ENCODE data around the gene DYRK4.

The DYRK4 gene

GRCh38 chr12:4552191-4552590 lies 9.8 kb upstream of the DYRK4 start:
- no peak overlapping the region for H3K4me2 ChIP-seq (ENCODE audit: low read length)
- no peak overlapping the region for H3K4me3 ChIP-seq (ENCODE audit: low read length)
- H3F3A ChIP-seq (ENCODE audit: control insufficient read depth, insufficient read depth) = 0 out of 2 replicates have a peak, but pooled peaks cover 3% of the 10 kb centered on the region
- no peak for TF ChIP-seq CTCF (IDR thresholded peaks at IDR 0.05; ENCODE audit: low read depth, low read length, poor library complexity, severe bottlenecking)
- no peak for TF ChIP-seq EZH2phosphoT487 (IDR thresholded peaks at IDR 0.05; ENCODE audit: borderline replicate concordance, low read length)
- H3K9me3 ChIP-seq (ENCODE audit: control insufficient read depth, insufficient read depth, low read length) = no peaks in the 10 kb centered on the region
- H3K27me3 ChIP-seq (ENCODE audit: control insufficient read depth, low read length) = no peaks in the 10 kb centered on the region
- H4K20me1 ChIP-seq (ENCODE audit: control insufficient read depth, insufficient read depth, low read depth, low read length) = peaks cover 3% of the 10 kb centered on the region; the same call in 1 of the 2 replicates
- H3K4me1 ChIP-seq (ENCODE audit: control insufficient read depth, low read length) = no peaks in the 10 kb centered on the region
- H3K79me2 ChIP-seq (ENCODE audit: control insufficient read depth, low read length) = peaks cover 5% of the 10 kb centered on the region
- no peaks in the 10 kb centered on the region for H3K9me2 ChIP-seq (replicated peaks; ENCODE audit: control insufficient read depth, low read length)
- no peak overlapping the region for H3K27ac ChIP-seq (ENCODE audit: low read depth, low read length)
- peaks cover 87% of the 10 kb centered on the region for H3K36me3 ChIP-seq (ENCODE audit: control insufficient read depth, low read length)

- Histone ChIP-seq H3K79me2 (ENCODE audit: control insufficient read depth, low read length) (peaks cover 5% of the 10 kb centered on the region), H3K4me2 (ENCODE audit: low read length) (no peak overlapping the region), H3K27ac (ENCODE audit: low read depth, low read length) (no peak overlapping the region), H3K36me3 (ENCODE audit: control insufficient read depth, low read length) (peaks cover 83% of the 10 kb centered on the region), H3F3A (ENCODE audit: control insufficient read depth, insufficient read depth) (peaks cover 12% of the 10 kb centered on the region; the same call in 1 of the 2 replicates), H3K9me3 (ENCODE audit: control insufficient read depth, insufficient read depth, low read length) (no peaks in the 10 kb centered on the region), H4K20me1 (ENCODE audit: control insufficient read depth, insufficient read depth, low read depth, low read length) (peaks cover 3% of the 10 kb centered on the region; the same call in 1 of the 2 replicates), H3K4me1 (ENCODE audit: control insufficient read depth, low read length) (no peaks in the 10 kb centered on the region), H3K4me3 (ENCODE audit: low read length) (no peak overlapping the region), H3K27me3 (ENCODE audit: control insufficient read depth, low read length) (no peaks in the 10 kb centered on the region), H3K9me2 (replicated peaks; ENCODE audit: control insufficient read depth, low read length) (no peaks in the 10 kb centered on the region)
- no peak for TF ChIP-seq CTCF (IDR thresholded peaks at IDR 0.05; ENCODE audit: low read depth, low read length, poor library complexity, severe bottlenecking)
- no peak for TF ChIP-seq EZH2phosphoT487 (IDR thresholded peaks at IDR 0.05; ENCODE audit: borderline replicate concordance, low read length)
These were observed 8.1 kb upstream of the DYRK4 start for GRCh38 chr12:4553943-4554342.

GRCh38 chr12:4555804-4556203 lies 6.2 kb upstream of the DYRK4 start:
- H3K79me2 ChIP-seq (ENCODE audit: control insufficient read depth, low read length) = peaks cover 5% of the 10 kb centered on the region

More at GRCh38 chr12:4555804-4556203, 6.2 kb upstream of the DYRK4 start:
- Histone ChIP-seq H3K4me3 (ENCODE audit: low read length) (no peak overlapping the region), H3K9me3 (ENCODE audit: control insufficient read depth, insufficient read depth, low read length) (no peaks in the 10 kb centered on the region), H3F3A (ENCODE audit: control insufficient read depth, insufficient read depth) (peaks cover 12% of the 10 kb centered on the region; the same call in 1 of the 2 replicates), H3K27ac (ENCODE audit: low read depth, low read length) (no peak overlapping the region), H3K4me2 (ENCODE audit: low read length) (no peak overlapping the region), H3K27me3 (ENCODE audit: control insufficient read depth, low read length) (no peaks in the 10 kb centered on the region), H3K4me1 (ENCODE audit: control insufficient read depth, low read length) (no peaks in the 10 kb centered on the region), H3K9me2 (replicated peaks; ENCODE audit: control insufficient read depth, low read length) (no peaks in the 10 kb centered on the region), H3K36me3 (ENCODE audit: control insufficient read depth, low read length) (peaks cover 83% of the 10 kb centered on the region), H4K20me1 (ENCODE audit: control insufficient read depth, insufficient read depth, low read depth, low read length) (peaks cover 3% of the 10 kb centered on the region; the same call in 1 of the 2 replicates)
- TF ChIP-seq CTCF (IDR thresholded peaks at IDR 0.05; ENCODE audit: low read depth, low read length, poor library complexity, severe bottlenecking) (no peak), EZH2phosphoT487 (IDR thresholded peaks at IDR 0.05; ENCODE audit: borderline replicate concordance, low read length) (no peak)

All from DOHH2 (cell line).